ENCODE measurements around the gene SC5D.

GRCh38 chr11:121356357-121356756, 63.8 kb downstream of the SC5D start:
- TF ChIP-seq, protein P1, sequence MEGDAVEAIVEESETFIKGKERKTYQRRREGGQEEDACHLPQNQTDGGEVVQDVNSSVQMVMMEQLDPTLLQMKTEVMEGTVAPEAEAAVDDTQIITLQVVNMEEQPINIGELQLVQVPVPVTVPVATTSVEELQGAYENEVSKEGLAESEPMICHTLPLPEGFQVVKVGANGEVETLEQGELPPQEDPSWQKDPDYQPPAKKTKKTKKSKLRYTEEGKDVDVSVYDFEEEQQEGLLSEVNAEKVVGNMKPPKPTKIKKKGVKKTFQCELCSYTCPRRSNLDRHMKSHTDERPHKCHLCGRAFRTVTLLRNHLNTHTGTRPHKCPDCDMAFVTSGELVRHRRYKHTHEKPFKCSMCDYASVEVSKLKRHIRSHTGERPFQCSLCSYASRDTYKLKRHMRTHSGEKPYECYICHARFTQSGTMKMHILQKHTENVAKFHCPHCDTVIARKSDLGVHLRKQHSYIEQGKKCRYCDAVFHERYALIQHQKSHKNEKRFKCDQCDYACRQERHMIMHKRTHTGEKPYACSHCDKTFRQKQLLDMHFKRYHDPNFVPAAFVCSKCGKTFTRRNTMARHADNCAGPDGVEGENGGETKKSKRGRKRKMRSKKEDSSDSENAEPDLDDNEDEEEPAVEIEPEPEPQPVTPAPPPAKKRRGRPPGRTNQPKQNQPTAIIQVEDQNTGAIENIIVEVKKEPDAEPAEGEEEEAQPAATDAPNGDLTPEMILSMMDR (IDR thresholded peaks at IDR 0.05), result no peak
- no peak for TF ChIP-seq EP300 (IDR thresholded peaks at IDR 0.05)
